Tibial nerve (tissue), 3 donors: ENCODE results near the gene CCL21.

ENCODE experiments used
- EP300 ChIP-seq, 2 donors: sonication (generic); formaldehyde crosslinking; IDR thresholded peaks; one replicate each; pipeline ENCODE4 v1.6.1; 2017; ENCODE audit warnings: antibody characterized with exemption in 2 of 2, mild to moderate bottlenecking in 1 of 2
- POLR2A ChIP-seq, 2 donors: fragments of 450-650 bp; IDR thresholded peaks; one replicate each; pipeline ENCODE4 v1.6.1; 2017; ENCODE audit warnings: antibody characterized with exemption in 2 of 2, mild to moderate bottlenecking in 2 of 2, moderate library complexity in 2 of 2

DNA sequence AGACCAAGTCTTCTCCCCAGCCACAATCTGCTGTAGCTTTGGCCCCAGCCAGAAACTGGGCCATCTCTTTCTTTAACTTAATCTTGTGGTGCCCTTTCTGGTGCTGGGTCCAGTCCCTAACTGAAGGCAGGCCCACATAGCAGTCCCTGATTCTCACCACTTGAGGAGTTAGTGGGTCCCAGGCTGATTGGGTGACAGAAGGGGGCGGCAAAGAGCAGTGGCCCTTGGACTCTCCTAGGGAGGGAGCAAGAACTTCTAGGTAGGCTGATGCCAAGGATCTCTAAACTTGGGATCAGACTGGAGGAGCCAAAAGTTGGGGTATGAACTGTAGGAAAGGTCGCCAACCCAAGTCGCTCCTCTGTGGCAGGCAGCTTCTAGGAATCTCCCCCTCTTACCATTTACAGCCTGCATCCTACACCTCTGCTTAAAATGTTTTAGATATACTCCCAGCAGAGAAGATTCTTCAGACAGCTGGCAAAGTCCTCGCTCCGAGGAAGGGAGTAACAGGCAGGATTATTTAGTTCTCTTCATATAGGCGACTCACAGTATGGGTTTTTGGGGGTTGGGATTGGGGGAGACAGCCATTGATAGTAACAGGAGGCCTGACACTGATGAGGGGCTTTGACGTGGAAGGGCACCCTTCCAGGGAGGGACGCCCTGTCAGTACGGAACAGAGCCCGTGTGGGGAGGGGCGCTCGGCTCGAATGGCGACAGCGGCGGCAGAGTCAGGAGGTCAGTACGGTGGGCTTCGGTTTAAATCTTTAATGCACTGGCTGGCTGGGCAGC is 45.5 kb downstream of the CCL21 start:
- TF ChIP-seq EP300 (IDR thresholded peaks at IDR 0.05) (peak in 1 of 2 donors; percentile 21), POLR2A (IDR thresholded peaks at IDR 0.05) (no peak)
